ENCODE measurements around the gene ARAP3. TPM values are rescaled to one million over a fixed set of nuclear protein-coding genes. Genes with fewer than 3 reads are reported as not detected.

The ARAP3 gene
- total RNA-seq, 1 experiment from 2014 or later: 17.5 TPM

GRCh38 chr5:141715346-141715905, 33.4 kb upstream of the ARAP3 start:
- H3K4me1 Mint-ChIP-seq (ENCODE audit: low read depth, unreplicated experiment): peaks cover 30% of the 10 kb centered on the region
- H3K4me3 Mint-ChIP-seq (ENCODE audit: low read depth, unreplicated experiment): no peak overlapping the region
- no peak for TF ChIP-seq CTCF (IDR thresholded peaks at IDR 0.05; ENCODE audit: unreplicated experiment)
- peaks cover 39% of the 10 kb centered on the region for H3K27me3 Mint-ChIP-seq (ENCODE audit: unreplicated experiment)
- H3K36me3 Mint-ChIP-seq (ENCODE audit: insufficient read depth, unreplicated experiment): no peaks in the 10 kb centered on the region
- no TSS peak for BruUV-seq (replicated peaks)
- H3K9me3 Mint-ChIP-seq (ENCODE audit: low read depth, unreplicated experiment): no peaks in the 10 kb centered on the region
- H3K27ac Mint-ChIP-seq (ENCODE audit: unreplicated experiment): no peak overlapping the region
- intact Hi-C loops (cut with micrococcal nuclease; ENCODE audit: unreplicated experiment): no loop called here
- DNase-seq: no peak
- CTCF ChIA-PET: interaction anchor here (0.7 to 1.9 kb wide), 5 partner anchors 16 to 253 kb away, joined by 3 to 5 read pairs (median 3); partner anchors contain the start of gene RNF14

GRCh38 chr5:141714542-141715310, 32.7 kb upstream of the ARAP3 start:
- no peak for TF ChIP-seq CTCF (IDR thresholded peaks at IDR 0.05; ENCODE audit: unreplicated experiment)
- intact Hi-C loops (cut with micrococcal nuclease; ENCODE audit: unreplicated experiment): no loop called here
- no peaks in the 10 kb centered on the region for H3K9me3 Mint-ChIP-seq (ENCODE audit: low read depth, unreplicated experiment)
- CTCF ChIA-PET: interaction anchor here (0.8 to 1.8 kb wide), 6 partner anchors 19 to 254 kb away, joined by 3 to 7 read pairs (median 4); partner anchors contain the start of gene RNF14
- BruUV-seq (replicated peaks): no TSS peak
- no peak for DNase-seq
- no peak overlapping the region for H3K4me3 Mint-ChIP-seq (ENCODE audit: low read depth, unreplicated experiment)
- H3K36me3 Mint-ChIP-seq (ENCODE audit: insufficient read depth, unreplicated experiment): no peaks in the 10 kb centered on the region
- H3K4me1 Mint-ChIP-seq (ENCODE audit: low read depth, unreplicated experiment): peaks cover 30% of the 10 kb centered on the region
- H3K27ac Mint-ChIP-seq (ENCODE audit: unreplicated experiment): no peak overlapping the region
- H3K27me3 Mint-ChIP-seq (ENCODE audit: unreplicated experiment): peaks cover 39% of the 10 kb centered on the region

GRCh38 chr5:141713616-141714309, 31.7 kb upstream of the ARAP3 start:
- no TSS peak for BruUV-seq (replicated peaks)
- intact Hi-C loops (cut with micrococcal nuclease; ENCODE audit: unreplicated experiment): no loop called here
- Mint-ChIP-seq H3K36me3 (ENCODE audit: insufficient read depth, unreplicated experiment) (no peaks in the 10 kb centered on the region), H3K27ac (ENCODE audit: unreplicated experiment) (no peak overlapping the region), H3K27me3 (ENCODE audit: unreplicated experiment) (peaks cover 40% of the 10 kb centered on the region), H3K9me3 (ENCODE audit: low read depth, unreplicated experiment) (no peaks in the 10 kb centered on the region), H3K4me1 (ENCODE audit: low read depth, unreplicated experiment) (peaks cover 30% of the 10 kb centered on the region), H3K4me3 (ENCODE audit: low read depth, unreplicated experiment) (no peak overlapping the region)
- TF ChIP-seq CTCF (IDR thresholded peaks at IDR 0.05; ENCODE audit: unreplicated experiment): no peak
- DNase-seq: peak; percentile 33
- CTCF ChIA-PET: interaction anchor here (0.6 to 1.7 kb wide), 5 partner anchors 21 to 298 kb away, joined by 3 to 7 read pairs (median 3); partner anchors contain the start of genes DELE1 and GNPDA1

GRCh38 chr5:141711687-141712086, 29.7 kb upstream of the ARAP3 start:
- Mint-ChIP-seq H3K4me1 (ENCODE audit: low read depth, unreplicated experiment) (peaks cover 30% of the 10 kb centered on the region), H3K27me3 (ENCODE audit: unreplicated experiment) (peaks cover 27% of the 10 kb centered on the region), H3K4me3 (ENCODE audit: low read depth, unreplicated experiment) (no peak overlapping the region), H3K9me3 (ENCODE audit: low read depth, unreplicated experiment) (no peaks in the 10 kb centered on the region), H3K36me3 (ENCODE audit: insufficient read depth, unreplicated experiment) (no peaks in the 10 kb centered on the region), H3K27ac (ENCODE audit: unreplicated experiment) (no peak overlapping the region)
- no peak for TF ChIP-seq CTCF (IDR thresholded peaks at IDR 0.05; ENCODE audit: unreplicated experiment)
- intact Hi-C loops (cut with micrococcal nuclease; ENCODE audit: unreplicated experiment): no loop called here
- CTCF ChIA-PET: interaction anchor here (0.6 kb wide), 1 partner anchor 90 kb away, joined by 6 read pairs; no protein-coding TSS in a partner anchor
- no TSS peak for BruUV-seq (replicated peaks)
- no peak for DNase-seq
